OCI-LY1 (cell line): ENCODE results near the gene FKBP9.
"Not testable (repeated sequence)": the region's sequence is repeated elsewhere in the genome, so short reads cannot be mapped to it uniquely, and the experiment has no call there.

Source experiments
- H2AFZ ChIP-seq: fragments of 200-600 bp; sonication (generic), shearing (Covaris generic); 2 replicates; pipeline ENCODE4 v1.6.0; 2014; ENCODE audit warnings: antibody characterized with exemption, mild to moderate bottlenecking, low read length
- H3F3A ChIP-seq: fragments of 200-600 bp; sonication (generic), shearing (Covaris generic); 2 replicates; pipeline ENCODE4 v1.6.0; 2014; ENCODE audit warnings: mild to moderate bottlenecking, antibody characterized with exemption, low read length, moderate library complexity; ENCODE audit not compliant: insufficient read depth
- H3K27ac ChIP-seq: fragments of 200-600 bp; sonication (generic); 2 replicates; pipeline ENCODE4 v1.5.1; 2014; ENCODE audit warnings: low read length, mixed run types, mild to moderate bottlenecking, low read depth; ENCODE audit not compliant: poor library complexity, severe bottlenecking
- H3K27me3 ChIP-seq: fragments of 200-600 bp; sonication (generic); 2 replicates; pipeline ENCODE4 v1.6.0; 2014; ENCODE audit warnings: antibody characterized with exemption, mild to moderate bottlenecking, low read length, moderate library complexity; ENCODE audit not compliant: insufficient read depth
- H3K36me3 ChIP-seq: fragments of 200-600 bp; sonication (generic); 2 replicates; pipeline ENCODE4 v1.6.1; 2014; ENCODE audit warnings: mild to moderate bottlenecking, antibody characterized with exemption, low read length, moderate library complexity, mixed read lengths; ENCODE audit not compliant: insufficient read depth
- H3K4me1 ChIP-seq: fragments of 200-600 bp; sonication (generic); 2 replicates; pipeline ENCODE4 v1.5.1; 2014; ENCODE audit warnings: mild to moderate bottlenecking, low read length, moderate library complexity; ENCODE audit not compliant: insufficient read depth, severe bottlenecking
- H3K4me2 ChIP-seq: fragments of 200-600 bp; sonication (generic), shearing (Covaris generic); 2 replicates; pipeline ENCODE4 v1.6.1; 2014; ENCODE audit warnings: low read length
- H3K4me3 ChIP-seq: fragments of 200-600 bp; sonication (generic); 2 replicates; pipeline ENCODE4 v1.5.1; 2014; ENCODE audit warnings: low read length, low read depth, mild to moderate bottlenecking, mixed read lengths; ENCODE audit not compliant: poor library complexity, severe bottlenecking
- H3K79me2 ChIP-seq: fragments of 200-600 bp; shearing (Covaris generic); 2 replicates; pipeline ENCODE4 v1.6.1; 2016; ENCODE audit warnings: mixed run types, low read length, mixed read lengths; ENCODE audit not compliant: insufficient read depth
- H3K9ac ChIP-seq: fragments of 200-600 bp; sonication (generic), shearing (Covaris generic); 2 replicates; pipeline ENCODE4 v1.6.1; 2014; ENCODE audit warnings: mild to moderate bottlenecking, low read length, mixed read lengths
- H3K9me2 ChIP-seq: fragments of 200-600 bp; sonication (generic), shearing (Covaris generic); 2 replicates; pipeline ENCODE4 v1.6.1; 2014; ENCODE audit warnings: low read depth, mild to moderate bottlenecking, low read length, mixed read lengths
- H3K9me3 ChIP-seq: fragments of 200-600 bp; shearing (Covaris generic); 2 replicates; pipeline ENCODE4 v1.6.1; 2014; ENCODE audit warnings: low read length, mixed read lengths
- H4K20me1 ChIP-seq: fragments of 200-600 bp; sonication (generic), shearing (Covaris generic); 2 replicates; pipeline ENCODE4 v1.6.0; 2016; ENCODE audit warnings: mild to moderate bottlenecking, low read length; ENCODE audit not compliant: insufficient read depth
- EZH2 ChIP-seq: fragments of 200-600 bp; sonication (generic), shearing (Covaris generic); IDR thresholded peaks from 2 replicates; pipeline ENCODE4 v1.8.0; 2017; ENCODE audit warnings: borderline replicate concordance, mixed run types, mild to moderate bottlenecking, antibody characterized with exemption, low read length, moderate library complexity, mixed read lengths
- TF ChIP-seq, protein P1 (sequence below): fragments of 200-600 bp; sonication (generic), shearing (Covaris generic); IDR thresholded peaks from 2 replicates; pipeline ENCODE4 v1.5.1; 2017; ENCODE audit warnings: mild to moderate bottlenecking, antibody characterized with exemption, low read length, moderate library complexity, mixed read lengths

FKBP9 gene

DNA sequence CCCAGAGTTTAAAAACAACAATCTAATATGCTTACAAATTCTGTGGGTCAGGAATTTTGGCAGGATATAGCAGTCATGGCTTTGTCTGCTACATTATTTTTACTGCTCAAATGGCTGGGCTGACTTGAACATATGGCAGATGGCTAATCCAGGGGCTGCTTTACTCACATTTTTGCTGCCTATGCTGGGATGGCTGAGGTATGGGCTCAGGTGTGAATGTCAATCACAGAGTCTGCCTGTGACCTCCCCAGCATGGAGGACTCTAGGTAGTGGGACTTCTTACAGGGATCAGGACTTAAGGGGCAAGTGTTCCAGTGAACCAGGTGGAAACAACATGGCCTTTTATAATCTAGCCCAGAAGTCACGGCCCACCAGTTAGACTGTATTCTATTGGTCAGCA is 4.4 kb upstream of the FKBP9 start:
- Histone ChIP-seq H3K4me1 (no peaks in the 10 kb centered on the region), H3K9ac (no peak overlapping the region), H3K36me3 (no peaks in the 10 kb centered on the region), H3K27ac (no peak overlapping the region), H4K20me1 (no peaks in the 10 kb centered on the region), H3K4me2 (no peak overlapping the region), H3K9me2 (no peaks in the 10 kb centered on the region), H3F3A (no peaks in the 10 kb centered on the region), H3K9me3 (peaks cover 9% of the 10 kb centered on the region), H3K27me3 (no peaks in the 10 kb centered on the region), H3K4me3 (no peak overlapping the region), H3K79me2 (no peaks in the 10 kb centered on the region), H2AFZ (no peak overlapping the region)
- TF ChIP-seq EZH2, result no peak
- TF ChIP-seq, protein P1, sequence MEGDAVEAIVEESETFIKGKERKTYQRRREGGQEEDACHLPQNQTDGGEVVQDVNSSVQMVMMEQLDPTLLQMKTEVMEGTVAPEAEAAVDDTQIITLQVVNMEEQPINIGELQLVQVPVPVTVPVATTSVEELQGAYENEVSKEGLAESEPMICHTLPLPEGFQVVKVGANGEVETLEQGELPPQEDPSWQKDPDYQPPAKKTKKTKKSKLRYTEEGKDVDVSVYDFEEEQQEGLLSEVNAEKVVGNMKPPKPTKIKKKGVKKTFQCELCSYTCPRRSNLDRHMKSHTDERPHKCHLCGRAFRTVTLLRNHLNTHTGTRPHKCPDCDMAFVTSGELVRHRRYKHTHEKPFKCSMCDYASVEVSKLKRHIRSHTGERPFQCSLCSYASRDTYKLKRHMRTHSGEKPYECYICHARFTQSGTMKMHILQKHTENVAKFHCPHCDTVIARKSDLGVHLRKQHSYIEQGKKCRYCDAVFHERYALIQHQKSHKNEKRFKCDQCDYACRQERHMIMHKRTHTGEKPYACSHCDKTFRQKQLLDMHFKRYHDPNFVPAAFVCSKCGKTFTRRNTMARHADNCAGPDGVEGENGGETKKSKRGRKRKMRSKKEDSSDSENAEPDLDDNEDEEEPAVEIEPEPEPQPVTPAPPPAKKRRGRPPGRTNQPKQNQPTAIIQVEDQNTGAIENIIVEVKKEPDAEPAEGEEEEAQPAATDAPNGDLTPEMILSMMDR, result no peak

DNA sequence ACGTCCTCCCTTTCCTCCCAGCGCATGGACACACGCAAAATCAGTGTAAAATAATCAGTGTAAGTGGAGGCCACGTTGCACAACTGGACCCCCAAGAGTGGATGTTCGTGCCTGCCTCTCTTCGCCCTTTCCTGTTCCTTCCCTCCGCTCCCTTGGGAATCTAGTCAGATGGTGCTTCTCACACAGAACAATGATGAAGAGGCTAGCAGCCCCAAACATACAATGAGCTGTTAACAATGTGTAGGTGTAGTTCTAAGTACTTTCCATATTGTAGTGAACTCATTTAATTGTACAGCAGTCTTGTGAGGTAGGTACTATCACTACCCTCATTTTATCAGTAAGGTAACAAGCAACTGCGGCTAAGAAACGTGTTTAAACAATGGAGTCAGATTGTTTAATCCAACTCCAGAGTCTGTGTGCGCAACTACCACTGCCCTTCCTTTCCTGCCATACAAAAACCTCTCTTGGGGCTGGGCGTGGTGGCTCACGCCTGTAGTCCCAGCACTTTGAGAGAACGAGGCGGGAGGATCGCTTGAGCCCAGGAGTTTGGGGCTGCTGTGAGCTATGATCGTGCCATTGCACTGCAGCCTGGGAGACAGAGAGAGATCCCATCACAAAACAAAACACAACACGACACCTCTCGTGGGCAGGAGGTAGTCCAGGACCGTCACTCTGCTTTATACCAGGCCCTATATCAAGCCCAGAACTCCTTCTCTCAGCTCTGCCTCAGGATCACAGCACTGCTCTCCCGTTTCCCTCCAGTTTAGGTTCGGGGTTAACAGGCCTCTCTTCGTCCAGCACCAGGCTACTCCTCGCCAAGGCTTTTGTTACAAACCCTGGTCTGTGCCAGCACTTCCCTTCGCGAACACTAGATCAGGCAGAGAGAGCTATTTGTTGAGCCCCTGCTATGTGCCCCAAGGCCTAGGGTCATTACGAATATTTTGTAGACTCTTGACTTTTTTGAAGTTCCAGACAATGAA is 1.1 kb downstream of the FKBP9 start:
- Histone ChIP-seq H3K4me2 (no peak overlapping the region), H2AFZ (no peak overlapping the region), H4K20me1 (no peaks in the 10 kb centered on the region), H3K4me1 (no peaks in the 10 kb centered on the region), H3K27ac (no peak overlapping the region), H3K9ac (no peak overlapping the region), H3K36me3 (no peaks in the 10 kb centered on the region), H3K9me3 (no peaks in the 10 kb centered on the region), H3K4me3 (no peak overlapping the region), H3K79me2 (no peaks in the 10 kb centered on the region), H3K27me3 (no peaks in the 10 kb centered on the region), H3F3A (no peaks in the 10 kb centered on the region), H3K9me2 (no peaks in the 10 kb centered on the region)
- TF ChIP-seq, protein P1, result no peak
- no peak for TF ChIP-seq EZH2

DNA sequence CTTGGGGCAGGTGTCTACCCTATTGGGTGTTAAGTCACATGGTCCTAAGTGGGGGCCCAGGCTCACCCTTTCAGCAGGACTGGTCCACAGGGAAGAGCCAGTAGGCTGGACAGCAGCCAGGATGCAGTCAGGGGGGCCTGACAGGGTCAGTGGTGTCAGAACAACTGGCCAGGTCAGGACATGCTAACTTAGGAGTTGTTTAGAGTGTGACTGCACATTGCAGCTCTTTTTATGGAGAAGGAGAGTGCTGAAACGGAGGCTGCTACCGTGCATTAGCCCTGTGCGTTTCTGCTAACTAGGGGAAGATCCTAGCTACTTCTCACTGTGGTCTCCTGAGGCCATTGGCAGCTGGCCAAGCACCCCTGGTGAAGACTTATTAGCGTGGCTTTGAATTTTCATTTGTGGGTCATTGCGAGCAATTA is 6.7 kb downstream of the FKBP9 start:
- not testable (repeated sequence) for H3K9me2 ChIP-seq, H3K9ac ChIP-seq, H3K4me3 ChIP-seq, H3F3A ChIP-seq, H3K4me2 ChIP-seq, H3K27me3 ChIP-seq, H3K36me3 ChIP-seq, H3K79me2 ChIP-seq, H4K20me1 ChIP-seq, H3K4me1 ChIP-seq, H3K9me3 ChIP-seq, H3K27ac ChIP-seq, H2AFZ ChIP-seq
